ENCODE measurements around the gene CALD1.

Gene CALD1

GRCh38 chr7:134870156-134870555 lies 90.7 kb downstream of the CALD1 start:
- DNase-seq, result no peak

GRCh38 chr7:134870781-134871180 lies 91.3 kb downstream of the CALD1 start:
- no peak for DNase-seq

GRCh38 chr7:134873253-134873652 lies 93.8 kb downstream of the CALD1 start:
- DNase-seq, result no peak

- no peak for DNase-seq
Observed at GRCh38 chr7:134874407-134874806, 95.0 kb downstream of the CALD1 start.

GRCh38 chr7:134875867-134876266 lies 96.4 kb downstream of the CALD1 start:
- DNase-seq, result peak; percentile 16

- no peak for DNase-seq
Observed at GRCh38 chr7:134878746-134879357, 99.4 kb downstream of the CALD1 start.

- no peak for DNase-seq
Observed at GRCh38 chr7:134879815-134880475, 100.5 kb downstream of the CALD1 start.

GRCh38 chr7:134882481-134882880 lies 103.0 kb downstream of the CALD1 start:
- no peak for DNase-seq

GRCh38 chr7:134885967-134886352 lies 106.5 kb downstream of the CALD1 start:
- DNase-seq, result peak; percentile 14

GRCh38 chr7:134886353-134887057 lies 107.1 kb downstream of the CALD1 start:
- DNase-seq, result no peak

- no peak for DNase-seq
Observed at GRCh38 chr7:134887523-134887922, 108.1 kb downstream of the CALD1 start.

- DNase-seq, result no peak
Observed at GRCh38 chr7:134888141-134888740, 108.8 kb downstream of the CALD1 start.

GRCh38 chr7:134890246-134891240 lies 111.1 kb downstream of the CALD1 start:
- DNase-seq, result peak; percentile 79

GRCh38 chr7:134891262-134891695 lies 111.8 kb downstream of the CALD1 start:
- DNase-seq, result peak; percentile 93

- no peak for DNase-seq
Observed at GRCh38 chr7:134891696-134892678, 112.6 kb downstream of the CALD1 start.

- DNase-seq, result no peak
Observed at GRCh38 chr7:134892963-134893362, 113.5 kb downstream of the CALD1 start.

- DNase-seq, result no peak
Observed at GRCh38 chr7:134893920-134894319, 114.5 kb downstream of the CALD1 start.

- no peak for DNase-seq
Observed at GRCh38 chr7:134894928-134895327, 115.5 kb downstream of the CALD1 start.

- DNase-seq, result no peak
Observed at GRCh38 chr7:134896073-134896472, 116.6 kb downstream of the CALD1 start.

GRCh38 chr7:134897936-134898335 lies 118.5 kb downstream of the CALD1 start:
- no peak for DNase-seq

- no peak for DNase-seq
Observed at GRCh38 chr7:134899729-134900128, 120.3 kb downstream of the CALD1 start.
